ENCODE results near the gene DDRGK1.
"Not testable (repeated sequence)": the region's sequence is repeated elsewhere in the genome, so short reads cannot be mapped to it uniquely, and the experiment has no call there.

DDRGK1 gene

GRCh38 chr20:3210346-3210745 lies 5.9 kb upstream of the DDRGK1 start:
- DNase-seq: no peak

GRCh38 chr20:3209946-3210317 lies 5.5 kb upstream of the DDRGK1 start:
- DNase-seq: peak in 1 of 2 donors; percentile 18

GRCh38 chr20:3209257-3209945 lies 4.9 kb upstream of the DDRGK1 start, which contains the start of gene ITPA:
Gene ITPA (plus strand): TSS chr20:3209498. CDS start chr20:3209552, 54 bp downstream.
- DNase-seq: peak; percentile 67 to 71

- no peak for DNase-seq
Observed at GRCh38 chr20:3208786-3209256, 4.3 kb upstream of the DDRGK1 start.

GRCh38 chr20:3203315-3204123 lies 963 bp downstream of the DDRGK1 start:
- DNase-seq: peak; percentile 38 to 47

GRCh38 chr20:3202965-3203314 lies 1.5 kb downstream of the DDRGK1 start:
- DNase-seq: no peak

- no peak for DNase-seq
Observed at GRCh38 chr20:3199976-3200755, 4.3 kb downstream of the DDRGK1 start.

- no peak for DNase-seq
Observed at GRCh38 chr20:3199206-3199605, 5.3 kb downstream of the DDRGK1 start.

- DNase-seq: no peak
Observed at GRCh38 chr20:3195590-3196237, 8.8 kb downstream of the DDRGK1 start.

- no peak for DNase-seq
Observed at GRCh38 chr20:3194617-3195280, 9.7 kb downstream of the DDRGK1 start.

GRCh38 chr20:3193806-3194616 lies 10.5 kb downstream of the DDRGK1 start:
- no peak for DNase-seq

- no peak for DNase-seq
Observed at GRCh38 chr20:3192226-3193015, 12.1 kb downstream of the DDRGK1 start.

- DNase-seq: no peak
Observed at GRCh38 chr20:3190681-3191111, 13.8 kb downstream of the DDRGK1 start.

- DNase-seq: no peak
Observed at GRCh38 chr20:3189561-3190131, 14.8 kb downstream of the DDRGK1 start.

GRCh38 chr20:3188823-3189413 lies 15.6 kb downstream of the DDRGK1 start:
- no peak for DNase-seq

GRCh38 chr20:3187861-3188260 lies 16.6 kb downstream of the DDRGK1 start:
- DNase-seq: not testable (repeated sequence)

GRCh38 chr20:3183896-3184612 lies 20.4 kb downstream of the DDRGK1 start:
- DNase-seq: no peak

- not testable (repeated sequence) for DNase-seq
Observed at GRCh38 chr20:3182429-3182828, 22.1 kb downstream of the DDRGK1 start.

GRCh38 chr20:3181270-3181669 lies 23.2 kb downstream of the DDRGK1 start:
- DNase-seq: no peak

Data from stimulated activated CD4-positive, alpha-beta T cell treated with anti-CD3 and anti-CD28 coated beads, Interleukin-2, amount 100 ng/mL, for 24 hours (primary cell).